Skeletal muscle cell (primary cell): ENCODE results near the gene RHOB.
"Not testable (repeated sequence)": the region's sequence is repeated elsewhere in the genome, so short reads cannot be mapped to it uniquely, and the experiment has no call there.

Experiments used
- DNase-seq: peaks from one replicate; pipeline ENCODE4 v3.0.0-alpha.2; 2010; ENCODE audit warnings: low read depth
- H3K4me3 ChIP-seq: 2 replicates; pipeline ENCODE4 v1.5.1; 2011; ENCODE audit warnings: low read depth, mild to moderate bottlenecking, control low read depth, low read length, moderate library complexity

The RHOB gene

GRCh38 chr2:20449501-20450200, 2.8 kb downstream of the RHOB start:
- peak overlapping the region; percentile 92 for H3K4me3 ChIP-seq
- DNase-seq = no peak

GRCh38 chr2:20450201-20450999, 3.5 kb downstream of the RHOB start:
- H3K4me3 ChIP-seq = peak overlapping the region; percentile 92
- DNase-seq = peak; percentile 88

GRCh38 chr2:20451000-20451290, 4.1 kb downstream of the RHOB start:
- H3K4me3 ChIP-seq = no peak overlapping the region
- no peak for DNase-seq

- no peak overlapping the region for H3K4me3 ChIP-seq
- no peak for DNase-seq
These were observed 4.5 kb downstream of the RHOB start for GRCh38 chr2:20451341-20451740.

- DNase-seq = no peak
- H3K4me3 ChIP-seq = no peak overlapping the region
These were observed 5.1 kb downstream of the RHOB start for GRCh38 chr2:20451761-20452499.

GRCh38 chr2:20452551-20452950, 5.7 kb downstream of the RHOB start:
- H3K4me3 ChIP-seq = no peak overlapping the region
- no peak for DNase-seq

GRCh38 chr2:20453087-20453486, 6.2 kb downstream of the RHOB start:
- DNase-seq = no peak
- H3K4me3 ChIP-seq = no peak overlapping the region

GRCh38 chr2:20454036-20454981, 7.4 kb downstream of the RHOB start:
- H3K4me3 ChIP-seq = no peak overlapping the region

GRCh38 chr2:20455076-20455587, 8.3 kb downstream of the RHOB start:
- H3K4me3 ChIP-seq = no peak overlapping the region
- no peak for DNase-seq

More at GRCh38 chr2:20454036-20454981, 7.4 kb downstream of the RHOB start:
- DNase-seq = no peak

GRCh38 chr2:20456116-20456571, 9.3 kb downstream of the RHOB start:
- DNase-seq = no peak
- H3K4me3 ChIP-seq = no peak overlapping the region

GRCh38 chr2:20456636-20457426, 10.0 kb downstream of the RHOB start:
- DNase-seq = no peak
- no peak overlapping the region for H3K4me3 ChIP-seq

- DNase-seq = no peak
- no peak overlapping the region for H3K4me3 ChIP-seq
These were observed 11.1 kb downstream of the RHOB start for GRCh38 chr2:20457661-20458630.

- DNase-seq, H3K4me3 ChIP-seq: not testable (repeated sequence)
These were observed 12.0 kb downstream of the RHOB start for GRCh38 chr2:20458737-20459484.

GRCh38 chr2:20465716-20466394, 19.0 kb downstream of the RHOB start:
- DNase-seq = no peak
- H3K4me3 ChIP-seq = no peak overlapping the region

GRCh38 chr2:20467789-20468548, 21.1 kb downstream of the RHOB start:
- H3K4me3 ChIP-seq = no peak overlapping the region
- DNase-seq = no peak
